Mesenteric fat pad (tissue), 1 donor: ENCODE data around the gene HYKK. TPM values are rescaled to one million over a fixed set of nuclear protein-coding genes. Genes with fewer than 3 reads are reported as not detected.
"Not testable (repeated sequence)": the region's sequence is repeated elsewhere in the genome, so short reads cannot be mapped to it uniquely, and the experiment has no call there.

Experiments
- DNase-seq: peaks from one replicate; pipeline ENCODE4 v3.0.0-alpha.2; 2020; ENCODE audit warnings: low spot score
- long read RNA-seq: library from polyadenylated mRNA; unstranded; transcript quantifications from one replicate; pipeline ENCODE4 v2.0.0, GENCODE V29; 2020
- total RNA-seq: library from RNA; stranded (reverse); fragmentation: NEBNext Ultra II Directional; extraction: Animal tissue kit (Norgen Biotek cat#: 25700); gene quantifications from one replicate; pipeline ENCODE4 v1.2.1, GENCODE V29; 2021
- donor health status: DM: yes; HTN: yes; CAD: no.

HYKK gene, protein sequence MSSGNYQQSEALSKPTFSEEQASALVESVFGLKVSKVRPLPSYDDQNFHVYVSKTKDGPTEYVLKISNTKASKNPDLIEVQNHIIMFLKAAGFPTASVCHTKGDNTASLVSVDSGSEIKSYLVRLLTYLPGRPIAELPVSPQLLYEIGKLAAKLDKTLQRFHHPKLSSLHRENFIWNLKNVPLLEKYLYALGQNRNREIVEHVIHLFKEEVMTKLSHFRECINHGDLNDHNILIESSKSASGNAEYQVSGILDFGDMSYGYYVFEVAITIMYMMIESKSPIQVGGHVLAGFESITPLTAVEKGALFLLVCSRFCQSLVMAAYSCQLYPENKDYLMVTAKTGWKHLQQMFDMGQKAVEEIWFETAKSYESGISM
- total RNA-seq: 4.1 TPM
- long read RNA-seq, partial matches to known transcripts: 1 of 2 reads
- long read RNA-seq, other reads (novel, unspliced or antisense): 0 of 2 reads

DNA sequence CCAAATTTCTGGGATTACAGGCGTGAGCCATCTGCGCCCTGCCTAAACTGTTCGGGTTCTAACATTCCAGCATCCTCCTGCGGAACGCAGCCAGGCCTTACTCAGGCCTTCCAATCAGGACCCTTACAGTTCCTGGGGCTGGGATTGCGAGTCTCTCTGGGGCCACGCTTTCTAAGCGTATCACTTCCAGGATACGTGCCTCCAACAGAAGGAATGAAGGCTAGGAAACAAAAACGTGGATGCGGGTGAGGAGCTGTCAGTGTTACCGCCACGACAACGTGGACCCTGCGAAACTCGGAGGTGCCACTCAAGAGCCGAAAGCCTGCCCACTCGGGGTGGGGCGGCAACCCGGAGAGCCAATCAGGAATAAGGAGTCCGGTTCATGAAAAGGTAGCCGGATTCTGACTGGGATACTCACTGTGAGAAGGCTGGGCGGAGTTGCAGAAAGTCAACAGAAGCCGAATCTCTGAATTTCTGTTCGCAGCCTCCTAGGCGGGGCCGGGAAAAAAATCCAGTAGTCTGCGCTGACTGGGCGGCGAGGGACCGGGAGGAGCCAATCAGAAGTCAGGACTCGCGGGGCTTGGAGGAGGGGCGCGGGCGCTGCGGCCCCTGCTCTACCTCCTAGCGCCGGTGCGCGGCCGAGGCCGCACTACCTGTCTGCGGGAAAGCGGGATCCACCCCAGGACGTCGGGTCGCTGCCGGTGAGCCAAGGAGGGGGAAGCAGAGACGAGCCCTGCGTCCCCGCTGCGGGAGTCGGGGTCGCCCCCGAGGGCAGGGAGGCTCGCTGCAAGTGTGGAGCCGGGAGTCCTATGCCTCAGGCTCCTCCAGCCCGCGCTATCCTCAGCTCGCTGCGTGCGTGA, at the start of gene HYKK:
Gene HYKK, plus strand, starts transcription at position 607 of the 860 bp plus-strand sequence. CDS start 5,512 bp downstream, outside the sequence.
- peak; percentile 95 for DNase-seq

DNA sequence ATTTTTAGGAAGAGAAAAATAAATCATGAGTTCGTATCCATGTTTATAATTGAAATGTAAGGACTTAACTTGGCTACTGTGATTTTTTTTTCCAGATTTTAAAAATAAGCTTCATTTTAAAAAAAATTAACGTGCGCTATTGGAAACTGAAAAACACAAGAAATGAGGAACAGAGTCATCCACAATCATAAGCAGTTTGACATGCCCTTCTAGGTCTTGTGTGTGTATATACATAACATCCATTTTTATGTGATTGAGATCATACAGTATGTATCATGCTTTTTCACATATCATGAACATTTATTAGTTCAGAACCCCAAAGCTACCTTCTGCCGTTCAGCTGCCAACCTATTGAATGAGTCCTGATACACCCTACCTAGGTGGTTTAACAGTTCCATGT, 46.6 kb upstream of the HYKK start:
- no peak for DNase-seq

DNA sequence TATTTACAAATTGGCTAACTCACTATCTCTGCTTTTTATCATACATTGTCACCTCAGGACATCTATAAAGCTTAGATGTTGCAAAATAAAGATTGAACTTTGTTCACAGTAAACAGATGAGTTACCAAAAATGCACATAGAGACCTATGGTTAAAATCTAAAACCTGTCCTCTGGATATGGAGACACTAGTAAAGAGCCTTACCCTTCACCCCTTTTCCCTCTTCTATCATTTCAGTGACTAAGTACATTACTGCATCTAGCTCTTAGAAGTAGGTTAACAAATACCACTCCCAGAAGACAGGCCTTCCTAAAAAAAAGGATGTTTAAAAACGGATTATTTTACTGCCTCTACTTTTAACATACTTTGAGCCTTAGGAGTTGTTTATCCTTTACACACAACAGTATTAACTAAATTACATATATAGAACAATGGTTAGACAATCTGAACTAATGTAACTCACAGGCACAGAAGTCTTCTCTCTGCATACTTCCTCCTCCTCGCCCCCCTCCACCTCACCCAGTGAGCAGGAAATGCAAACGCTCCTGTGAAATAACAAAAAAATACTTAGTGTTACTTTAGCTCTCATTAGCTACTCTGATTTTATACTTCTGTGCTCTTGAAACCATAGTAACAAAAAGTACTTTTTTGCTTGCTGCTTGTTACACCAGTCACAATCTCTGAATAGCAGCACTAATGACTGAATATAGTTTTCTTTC, 46.0 kb upstream of the HYKK start:
- DNase-seq: no peak

DNA sequence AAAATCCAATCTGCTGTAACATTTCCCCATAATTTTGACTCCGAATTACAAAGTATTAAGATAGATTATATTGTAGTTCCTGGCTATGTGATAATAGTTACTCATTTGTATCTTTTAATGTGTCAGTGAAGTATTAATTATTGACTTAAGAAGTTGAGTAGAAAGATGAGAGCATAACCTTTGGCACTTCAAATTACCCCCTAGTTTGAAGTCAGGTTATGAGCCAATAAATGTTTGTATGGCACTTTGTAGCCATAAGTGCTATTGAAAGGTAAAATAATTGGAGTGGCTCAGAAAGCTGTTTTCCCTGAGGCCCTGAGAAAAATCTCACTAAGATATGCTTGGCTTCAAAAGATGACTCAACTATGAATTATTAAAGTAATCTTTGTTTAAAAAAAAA, 38.3 kb upstream of the HYKK start:
- no peak for DNase-seq

DNA sequence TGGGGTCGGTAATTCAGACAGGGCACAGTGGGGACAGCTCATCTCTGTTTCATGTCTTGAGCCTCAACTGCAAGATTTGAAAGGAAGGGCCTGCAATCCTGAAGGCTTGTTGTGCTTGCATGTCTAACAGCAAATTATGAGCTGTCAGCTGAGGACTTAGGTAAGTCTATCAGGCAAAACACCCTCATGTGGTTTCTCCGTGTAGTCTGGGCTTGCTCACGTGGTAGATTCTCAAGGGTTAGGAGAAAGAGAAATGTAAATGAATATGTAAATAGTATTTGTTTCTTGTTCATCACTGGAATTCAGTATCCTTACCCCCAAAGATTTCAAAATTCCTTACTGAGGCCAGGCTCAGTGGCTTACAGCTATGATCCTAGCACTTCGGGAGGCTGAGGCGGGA, 30.1 kb upstream of the HYKK start:
- DNase-seq: no peak

DNA sequence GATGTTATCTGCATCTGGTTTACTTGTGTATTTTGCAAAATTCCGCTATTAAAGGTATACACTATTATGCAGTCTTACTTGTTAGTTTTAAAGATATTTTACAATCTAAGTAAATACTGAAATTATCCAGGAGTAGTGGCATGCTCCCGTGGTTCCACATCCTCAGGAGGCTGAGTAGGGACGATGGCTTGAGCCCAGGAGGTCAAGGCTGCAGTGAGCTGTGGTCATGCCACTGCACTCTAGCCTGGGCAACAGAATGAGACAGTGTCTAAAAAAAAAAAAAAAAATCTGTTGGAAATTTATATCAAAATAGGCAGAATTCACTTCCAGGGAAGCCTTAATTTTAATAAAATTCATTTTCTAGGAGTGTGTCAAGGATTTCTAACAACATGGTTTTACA, 27.7 kb upstream of the HYKK start:
- DNase-seq: no peak

DNA sequence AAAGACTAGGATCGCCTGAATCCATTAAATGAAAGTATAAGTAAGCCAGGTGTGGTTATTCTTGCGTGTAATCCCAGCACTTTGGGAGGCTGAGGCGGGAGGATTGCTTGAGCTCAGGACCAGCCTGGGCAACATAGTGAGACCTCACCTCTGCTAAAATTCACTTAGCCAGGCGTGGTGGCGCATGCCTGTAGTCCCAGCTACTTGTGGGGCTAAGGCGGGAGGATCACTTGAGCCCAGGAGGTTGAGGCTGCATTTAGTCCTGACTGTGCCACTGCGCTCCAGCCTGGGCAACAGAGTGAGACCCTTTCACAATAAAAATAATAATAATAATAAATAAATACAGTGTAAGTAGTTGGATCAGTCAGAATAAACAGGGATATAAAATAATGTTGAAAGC, 25.5 kb upstream of the HYKK start:
- no peak for DNase-seq

DNA sequence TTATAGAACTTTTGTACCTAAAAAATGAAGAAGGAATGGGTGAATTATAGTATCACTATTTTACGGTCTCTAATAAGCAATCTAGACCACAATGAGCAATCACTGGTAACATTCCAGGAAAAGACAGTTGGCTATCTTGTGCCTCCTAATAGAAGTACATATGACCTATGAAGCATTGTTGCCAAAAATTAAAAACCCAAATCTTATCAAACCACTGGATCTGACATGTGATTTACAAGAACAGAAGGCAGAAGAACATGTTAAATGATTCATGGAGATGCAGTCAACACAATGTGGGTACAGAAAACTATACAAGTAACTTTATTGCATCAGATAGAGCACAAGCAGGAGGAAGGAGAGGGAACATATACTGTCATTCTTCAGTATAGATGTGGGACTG, 14.5 kb upstream of the HYKK start:
- DNase-seq: no peak

DNA sequence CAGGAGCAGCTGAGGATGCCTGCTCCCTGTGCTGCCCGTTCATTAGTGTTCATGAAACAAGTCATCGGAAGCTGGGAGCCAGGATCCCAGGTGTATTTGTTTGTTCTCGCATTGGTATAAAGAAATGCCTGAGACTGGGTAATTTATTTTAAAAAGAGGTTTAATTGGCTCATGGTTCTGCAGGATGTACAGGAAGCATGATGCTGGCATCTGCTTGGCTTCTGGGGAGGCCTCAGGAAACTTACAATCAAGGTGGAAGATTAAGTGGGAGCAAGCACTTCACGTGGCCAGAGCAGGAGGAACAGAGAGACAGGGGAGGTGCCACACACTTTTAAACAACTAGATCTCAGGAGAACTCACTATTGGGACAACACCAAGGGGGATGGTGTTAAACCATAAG, 5.5 kb upstream of the HYKK start:
- DNase-seq: no peak

DNA sequence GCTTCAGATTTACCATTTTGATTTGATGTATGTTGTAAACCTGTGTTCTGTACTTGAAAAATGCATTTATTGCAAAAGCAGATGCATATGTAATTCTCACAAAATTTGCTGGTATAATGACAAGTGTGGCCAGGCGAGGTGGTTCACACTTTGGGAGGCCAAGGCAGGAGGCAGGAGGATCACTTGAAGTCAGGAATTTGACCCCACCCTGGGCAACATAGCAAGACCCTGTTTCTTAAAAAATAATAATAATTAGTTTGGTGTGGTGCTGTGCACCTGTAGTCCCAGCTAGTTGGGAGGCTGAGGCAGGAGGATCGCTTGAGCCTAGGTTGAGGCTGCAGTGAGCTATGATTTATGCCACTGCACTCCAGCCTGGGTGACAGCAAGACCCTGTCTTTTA, 4.7 kb upstream of the HYKK start:
- DNase-seq: no peak

DNA sequence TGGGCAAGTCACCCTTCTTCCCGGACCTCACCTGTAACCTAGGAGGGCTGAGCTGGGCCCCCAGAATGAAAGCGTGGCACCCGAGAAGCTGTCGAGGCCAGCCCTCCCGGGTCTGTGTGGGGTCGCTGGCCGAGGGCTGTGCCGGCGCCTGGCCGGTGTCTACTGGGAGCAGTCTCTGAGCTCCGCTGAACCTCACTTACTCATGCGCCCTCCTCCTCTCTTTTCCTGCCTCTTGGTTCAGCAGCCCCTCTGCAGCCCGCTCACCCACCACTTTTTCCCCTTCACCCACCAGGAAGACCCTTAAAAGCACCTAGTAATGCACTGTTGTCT, 419 bp downstream of the HYKK start:
- DNase-seq: no peak

DNA sequence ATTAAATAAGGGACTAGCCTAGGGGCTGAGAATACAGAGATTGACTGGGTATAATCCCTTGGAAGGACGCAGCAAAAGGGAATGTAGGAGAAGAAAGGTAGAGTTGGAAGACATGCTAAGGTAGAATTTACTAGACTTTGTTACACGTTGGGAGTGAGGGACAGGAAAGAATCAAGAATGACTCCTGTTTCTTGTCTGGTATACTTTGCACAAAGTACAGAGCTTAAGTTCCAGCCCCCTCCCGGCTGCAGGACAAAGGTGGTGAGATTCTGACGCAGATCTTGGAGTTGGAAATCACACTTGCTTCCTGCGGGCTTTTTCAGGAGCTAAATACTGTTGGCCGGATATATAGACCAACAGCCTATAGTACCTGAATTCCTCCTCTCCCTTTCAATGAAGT, 895 bp downstream of the HYKK start:
- DNase-seq: no peak

DNA sequence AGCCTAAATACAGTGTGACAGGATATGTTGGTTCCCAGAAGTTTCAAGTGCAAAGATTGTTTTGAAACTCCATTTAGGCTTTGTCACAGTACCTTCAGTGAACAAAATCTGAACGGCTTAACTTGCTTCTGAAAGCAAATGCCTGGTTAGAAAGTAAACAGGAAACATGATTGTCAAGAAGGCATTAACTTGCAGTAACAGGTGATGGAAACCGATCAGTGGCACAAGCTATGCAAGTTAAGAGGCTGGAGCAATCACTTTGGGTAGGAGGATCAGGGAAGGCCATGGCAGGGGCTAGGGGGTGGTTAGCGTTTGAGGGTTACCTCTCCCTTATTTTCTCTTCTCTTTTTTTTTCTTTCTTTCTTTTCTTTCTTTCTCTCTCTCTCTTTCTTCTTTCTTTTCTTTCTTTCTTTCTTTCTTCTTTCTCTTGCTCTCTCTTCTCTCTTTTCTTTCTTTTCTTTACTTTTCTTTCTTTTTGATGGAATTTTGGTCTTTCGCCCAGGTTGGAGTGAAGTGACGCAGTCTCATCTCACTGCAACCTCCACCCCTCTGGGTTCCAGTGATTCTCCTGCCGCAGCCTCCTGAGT, 2.4 kb downstream of the HYKK start:
- no peak for DNase-seq

DNA sequence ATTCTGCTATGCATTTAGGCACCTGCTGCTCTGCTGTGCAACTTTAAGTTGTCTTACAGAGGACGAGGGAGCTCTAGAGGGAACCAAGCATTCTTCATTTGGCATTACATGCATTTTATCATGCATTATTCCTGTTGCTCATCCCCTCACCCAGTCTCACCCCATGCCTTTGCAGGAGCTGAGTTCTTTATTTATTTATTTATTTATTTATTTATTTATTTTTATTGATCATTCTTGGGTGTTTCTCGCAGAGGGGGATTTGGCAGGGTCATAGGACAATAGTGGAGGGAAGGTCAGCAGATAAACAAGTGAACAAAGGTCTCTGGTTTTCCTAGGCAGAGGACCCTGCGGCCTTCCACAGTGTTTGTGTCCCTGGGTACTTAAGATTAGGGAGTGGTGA, 12.7 kb downstream of the HYKK start:
- not testable (repeated sequence) for DNase-seq

DNA sequence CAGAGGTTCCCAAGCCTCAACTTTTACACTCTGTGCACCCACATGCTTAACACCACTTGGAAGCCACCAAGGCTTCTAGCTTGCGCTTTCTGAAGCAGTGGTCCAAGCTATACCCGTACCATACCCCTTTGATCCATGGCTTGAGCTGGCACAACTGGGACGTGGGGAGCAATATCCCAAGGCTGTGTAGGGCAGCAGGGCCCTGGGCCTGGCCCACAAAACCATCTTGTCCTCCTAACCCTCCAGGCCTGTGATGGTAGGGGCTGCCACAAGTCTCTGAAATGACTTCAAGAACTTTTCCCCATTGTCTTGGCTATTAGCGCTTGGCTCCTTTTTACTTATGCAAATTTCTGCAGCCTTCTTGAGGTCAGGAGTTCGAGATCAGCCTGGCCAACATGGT, 16.9 kb downstream of the HYKK start:
- DNase-seq: no peak

DNA sequence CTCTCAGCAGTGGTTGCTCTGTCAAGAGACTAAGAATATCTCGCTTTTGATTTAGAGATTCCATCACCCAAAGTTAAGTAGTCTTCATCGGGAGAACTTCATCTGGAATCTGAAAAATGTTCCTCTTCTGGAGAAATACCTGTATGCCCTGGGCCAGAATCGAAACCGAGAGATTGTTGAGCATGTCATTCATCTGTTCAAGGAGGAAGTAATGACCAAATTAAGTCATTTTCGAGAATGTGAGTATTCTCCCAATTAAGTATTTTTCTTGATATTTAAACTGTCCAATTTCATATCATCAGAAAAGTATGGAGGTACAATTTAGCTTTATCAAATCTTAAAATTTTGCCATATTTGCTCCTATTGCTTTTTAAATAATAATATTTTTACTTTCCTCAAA, 19.9 kb downstream of the HYKK start:
- DNase-seq: no peak

DNA sequence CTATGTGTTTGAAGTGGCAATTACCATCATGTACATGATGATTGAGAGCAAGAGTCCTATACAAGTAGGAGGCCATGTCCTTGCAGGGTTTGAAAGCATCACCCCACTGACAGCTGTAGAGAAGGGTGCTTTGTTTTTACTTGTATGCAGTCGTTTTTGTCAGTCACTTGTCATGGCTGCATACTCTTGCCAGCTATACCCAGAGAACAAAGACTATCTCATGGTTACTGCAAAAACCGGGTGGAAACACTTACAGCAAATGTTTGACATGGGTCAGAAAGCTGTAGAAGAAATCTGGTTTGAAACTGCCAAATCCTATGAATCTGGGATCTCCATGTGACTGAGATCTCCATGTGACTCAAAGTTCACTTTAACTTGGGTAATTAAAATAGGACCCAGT, 26.0 kb downstream of the HYKK start:
- no peak for DNase-seq

DNA sequence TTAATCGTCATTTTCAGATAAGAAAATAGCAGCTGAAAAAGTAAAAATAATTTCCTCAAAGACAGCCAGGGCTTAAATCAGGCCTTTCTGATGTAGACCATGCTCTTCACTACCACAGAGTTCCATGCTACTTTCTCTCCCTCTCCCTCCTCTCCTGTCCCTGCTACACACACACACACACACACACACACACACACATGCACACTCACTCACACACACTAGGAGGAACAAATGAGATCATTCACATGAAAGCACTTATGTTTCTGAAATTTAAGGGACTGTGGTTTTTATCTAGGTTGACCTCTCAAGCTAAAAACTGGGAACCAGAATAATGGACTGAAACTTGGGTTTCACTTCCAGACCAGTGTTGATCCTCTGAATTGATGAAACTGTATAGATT, 28.8 kb downstream of the HYKK start:
- DNase-seq: no peak

DNA sequence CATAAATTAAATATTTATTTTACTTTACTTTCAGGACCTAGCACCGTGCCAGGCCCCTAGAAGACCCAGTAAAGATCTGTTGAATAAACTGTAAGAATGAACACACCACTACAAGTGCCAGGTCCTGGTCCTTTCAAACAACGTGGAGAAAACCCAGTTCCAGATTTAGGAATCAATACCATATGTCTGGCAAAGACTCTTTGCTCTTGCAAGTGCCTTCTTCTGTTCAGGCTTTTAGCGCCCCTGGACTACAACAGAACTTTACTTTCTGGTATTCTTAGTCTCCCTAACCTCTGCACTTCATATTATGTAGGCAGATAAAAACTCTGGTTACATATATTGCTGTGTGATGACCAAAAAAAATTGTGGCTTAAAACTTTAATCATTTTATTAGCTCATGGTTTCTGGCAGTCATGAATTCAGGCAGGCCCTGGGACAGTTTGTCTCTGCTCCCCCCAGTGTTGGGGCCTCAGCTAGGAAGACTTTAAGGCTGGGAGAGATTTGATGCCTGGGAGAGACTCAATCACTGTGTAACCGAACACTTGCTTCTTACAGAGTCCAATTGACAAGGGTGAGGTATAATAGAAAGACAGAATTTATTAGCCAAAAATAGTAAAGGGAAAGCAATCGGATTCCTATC, 30.0 kb downstream of the HYKK start:
- DNase-seq: no peak

DNA sequence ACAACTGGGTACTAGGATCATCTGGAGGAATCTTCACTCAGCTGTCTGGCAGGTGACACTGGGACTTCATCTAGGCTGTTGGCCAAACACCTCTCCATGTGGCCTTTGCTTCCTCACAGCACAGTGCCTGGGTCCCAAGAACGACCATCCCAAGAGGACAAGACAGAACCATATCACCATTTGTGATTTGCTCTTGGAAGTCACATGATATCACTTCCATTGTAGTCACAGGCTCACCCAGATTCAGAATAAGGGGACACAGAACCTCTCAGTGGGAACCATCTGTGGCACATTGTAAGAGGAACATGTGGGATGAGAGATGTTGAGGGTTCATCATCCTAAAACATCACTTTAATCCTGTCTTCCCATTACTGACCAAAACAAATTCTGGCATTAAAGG, 31.0 kb downstream of the HYKK start:
- DNase-seq: no peak
